Renal cortex interstitium (tissue), 11 donors: ENCODE measurements around the gene UBE2G2. TPM values are rescaled to one million over a fixed set of nuclear protein-coding genes. Genes with fewer than 3 reads are reported as not detected.
"Not testable (repeated sequence)": the region's sequence is repeated elsewhere in the genome, so short reads cannot be mapped to it uniquely, and the experiment has no call there.

ENCODE experiments used
- DNase-seq, 11 donors: peaks; one replicate each; pipeline ENCODE4 v3.0.0-alpha.2; 2013; ENCODE audit warnings: low read depth in 9 of 11, low spot score in 4 of 11; ENCODE audit errors: extremely low read depth in 1 of 11
- polyA plus RNA-seq, 3 donors: library from polyadenylated mRNA; unstranded; fragments of 120-200 nt; gene quantifications; one replicate each; pipeline ENCODE4 v1.2.1, GENCODE V29; 2013; ENCODE audit not compliant: insufficient read length in 3 of 3

The UBE2G2 gene
- polyA plus RNA-seq, 3 donors = 82.1 to 132 (median 83.4) TPM

GRCh38 chr21:44840771-44841170, 39.2 kb upstream of the UBE2G2 start:
- no peak for DNase-seq

GRCh38 chr21:44838951-44839350, 37.3 kb upstream of the UBE2G2 start:
- DNase-seq = no peak

GRCh38 chr21:44838039-44838895, 36.6 kb upstream of the UBE2G2 start:
- no peak for DNase-seq

GRCh38 chr21:44837537-44837936, 35.9 kb upstream of the UBE2G2 start:
- DNase-seq = no peak

- no peak for DNase-seq
Measured at GRCh38 chr21:44836666-44837471, 35.2 kb upstream of the UBE2G2 start.

- no peak for DNase-seq
Measured at GRCh38 chr21:44836349-44836665, 34.7 kb upstream of the UBE2G2 start.

GRCh38 chr21:44835647-44835973, 34.0 kb upstream of the UBE2G2 start:
- DNase-seq = no peak

- no peak for DNase-seq
Measured at GRCh38 chr21:44834951-44835646, 33.5 kb upstream of the UBE2G2 start.

GRCh38 chr21:44834231-44834950, 32.8 kb upstream of the UBE2G2 start:
- DNase-seq = no peak

- DNase-seq = no peak
Measured at GRCh38 chr21:44833663-44834062, 32.0 kb upstream of the UBE2G2 start.

- DNase-seq = not testable (repeated sequence)
Measured at GRCh38 chr21:44832516-44833255, 31.1 kb upstream of the UBE2G2 start.

- DNase-seq = no peak
Measured at GRCh38 chr21:44831227-44831860, 29.7 kb upstream of the UBE2G2 start.

GRCh38 chr21:44829507-44830092, 28.0 kb upstream of the UBE2G2 start:
- no peak for DNase-seq

- DNase-seq = no peak
Measured at GRCh38 chr21:44828362-44829056, 26.9 kb upstream of the UBE2G2 start.

- DNase-seq = no peak
Measured at GRCh38 chr21:44823179-44823660, 21.6 kb upstream of the UBE2G2 start.

GRCh38 chr21:44822484-44823178, 21.0 kb upstream of the UBE2G2 start:
- no peak for DNase-seq

- DNase-seq = no peak
Measured at GRCh38 chr21:44820851-44821250, 19.2 kb upstream of the UBE2G2 start.
